ENCODE measurements around the gene SECISBP2.
A peak's percentile ranks its signal among the peaks of the same experiment; 100 is the strongest.

SECISBP2 gene

DNA sequence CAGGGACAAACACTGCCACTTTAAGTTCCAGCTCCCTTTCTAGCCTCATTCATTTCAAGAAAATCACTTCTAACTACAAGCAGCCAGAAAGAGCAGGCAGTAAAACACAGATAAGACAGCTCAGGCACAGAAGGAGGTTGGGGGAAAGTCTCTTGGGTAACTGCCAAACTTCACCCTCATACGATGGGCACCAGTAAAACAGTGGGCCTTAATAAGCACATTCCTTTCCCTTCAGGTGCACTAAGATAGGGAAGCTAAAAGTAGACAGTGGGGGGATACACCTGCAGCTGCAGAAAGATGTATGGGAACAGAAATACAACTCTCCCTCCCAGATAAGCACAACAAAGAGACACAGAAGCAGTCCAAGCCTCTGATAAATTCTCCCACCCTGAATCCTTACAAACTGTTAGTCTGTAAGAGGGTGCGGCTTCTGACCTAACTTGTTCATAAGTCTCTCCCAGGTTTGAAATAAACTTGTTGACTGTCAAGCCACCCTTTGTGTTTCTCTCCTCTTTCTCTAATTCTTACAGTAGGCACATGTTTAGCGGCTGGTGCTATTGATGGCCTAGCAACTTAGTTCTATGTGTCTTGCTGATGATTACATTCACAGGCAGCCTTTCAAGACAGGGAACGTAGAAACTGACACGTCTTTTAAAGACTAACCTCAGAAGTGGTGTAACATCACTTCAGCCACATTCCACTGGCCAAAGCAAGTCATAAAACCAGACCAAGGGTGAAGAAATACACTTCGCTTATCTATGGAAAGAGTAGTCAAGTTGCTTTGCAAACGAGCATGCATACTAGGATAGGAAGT lies 14.1 kb upstream of the SECISBP2 start:
- DNase-seq (ENCODE audit: extremely low read depth, low read depth) = no peak
- TF ChIP-seq, protein P1, sequence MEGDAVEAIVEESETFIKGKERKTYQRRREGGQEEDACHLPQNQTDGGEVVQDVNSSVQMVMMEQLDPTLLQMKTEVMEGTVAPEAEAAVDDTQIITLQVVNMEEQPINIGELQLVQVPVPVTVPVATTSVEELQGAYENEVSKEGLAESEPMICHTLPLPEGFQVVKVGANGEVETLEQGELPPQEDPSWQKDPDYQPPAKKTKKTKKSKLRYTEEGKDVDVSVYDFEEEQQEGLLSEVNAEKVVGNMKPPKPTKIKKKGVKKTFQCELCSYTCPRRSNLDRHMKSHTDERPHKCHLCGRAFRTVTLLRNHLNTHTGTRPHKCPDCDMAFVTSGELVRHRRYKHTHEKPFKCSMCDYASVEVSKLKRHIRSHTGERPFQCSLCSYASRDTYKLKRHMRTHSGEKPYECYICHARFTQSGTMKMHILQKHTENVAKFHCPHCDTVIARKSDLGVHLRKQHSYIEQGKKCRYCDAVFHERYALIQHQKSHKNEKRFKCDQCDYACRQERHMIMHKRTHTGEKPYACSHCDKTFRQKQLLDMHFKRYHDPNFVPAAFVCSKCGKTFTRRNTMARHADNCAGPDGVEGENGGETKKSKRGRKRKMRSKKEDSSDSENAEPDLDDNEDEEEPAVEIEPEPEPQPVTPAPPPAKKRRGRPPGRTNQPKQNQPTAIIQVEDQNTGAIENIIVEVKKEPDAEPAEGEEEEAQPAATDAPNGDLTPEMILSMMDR (IDR thresholded peaks at IDR 0.05; ENCODE audit: low read depth, low read length) = no peak

DNA sequence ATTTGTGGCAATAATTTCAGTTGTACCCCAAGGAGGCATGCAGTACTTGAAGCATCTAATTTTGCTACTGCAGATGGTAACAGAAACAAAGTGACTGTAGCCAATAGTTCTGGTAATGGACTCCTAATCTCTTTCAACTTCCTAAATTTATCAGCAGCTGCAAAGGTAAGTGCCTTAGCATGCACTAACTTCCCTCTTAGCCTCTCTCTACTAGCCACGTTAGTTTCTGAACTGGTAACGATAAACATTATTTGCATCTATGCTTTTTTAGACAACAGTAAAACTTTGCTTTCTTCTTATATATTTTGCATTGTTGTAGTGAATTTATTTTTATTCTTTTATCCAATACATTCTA lies 13.5 kb upstream of the SECISBP2 start:
- no peak for DNase-seq (ENCODE audit: extremely low read depth, low read depth)

DNA sequence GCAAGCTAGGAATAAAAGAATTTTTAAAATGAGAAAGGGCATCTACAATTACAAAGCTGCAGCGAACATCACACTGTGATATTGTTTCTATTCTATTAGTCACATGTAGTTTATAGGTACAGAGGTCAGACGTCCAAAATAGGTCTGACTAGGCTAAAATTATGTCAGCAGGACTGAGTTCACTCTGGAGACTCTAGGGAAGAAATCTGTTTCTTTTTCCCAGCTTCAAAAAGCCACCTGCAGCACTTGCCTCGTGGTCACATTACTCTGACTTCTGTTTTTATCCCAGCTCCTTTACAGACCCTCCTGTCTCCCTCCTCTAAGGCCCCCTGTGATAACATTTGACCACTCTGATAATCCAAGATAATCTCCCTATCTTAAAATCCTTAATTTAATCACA lies 12.4 kb upstream of the SECISBP2 start:
- TF ChIP-seq, protein P1 (IDR thresholded peaks at IDR 0.05; ENCODE audit: low read depth, low read length) = no peak
- no peak for DNase-seq (ENCODE audit: extremely low read depth, low read depth)

More for the DNA sequence above, 13.5 kb upstream of the SECISBP2 start:
- TF ChIP-seq, protein P1 (IDR thresholded peaks at IDR 0.05; ENCODE audit: low read depth, low read length) = no peak

DNA sequence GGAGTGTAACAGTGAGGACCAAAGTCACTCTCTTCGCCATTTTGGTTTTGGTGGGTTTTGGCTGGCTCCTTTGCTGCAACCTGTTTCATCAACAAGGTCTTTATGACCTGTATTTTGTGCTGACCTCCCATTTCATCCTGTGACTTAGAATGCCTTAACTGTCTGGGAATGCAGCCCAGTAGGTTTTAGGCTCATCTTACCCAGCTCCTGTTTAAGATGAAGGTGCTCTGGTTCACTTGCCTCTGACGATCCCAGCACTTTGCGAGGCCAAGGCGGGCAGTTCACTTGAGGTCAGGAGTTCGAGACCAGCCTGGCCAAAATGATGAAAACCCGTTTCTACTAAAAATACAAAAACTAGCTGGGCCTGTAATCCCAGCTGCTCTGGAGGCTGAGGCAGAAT lies 9.1 kb upstream of the SECISBP2 start:
- TF ChIP-seq, protein P1 (IDR thresholded peaks at IDR 0.05; ENCODE audit: low read depth, low read length) = no peak
- DNase-seq (ENCODE audit: extremely low read depth, low read depth) = no peak

DNA sequence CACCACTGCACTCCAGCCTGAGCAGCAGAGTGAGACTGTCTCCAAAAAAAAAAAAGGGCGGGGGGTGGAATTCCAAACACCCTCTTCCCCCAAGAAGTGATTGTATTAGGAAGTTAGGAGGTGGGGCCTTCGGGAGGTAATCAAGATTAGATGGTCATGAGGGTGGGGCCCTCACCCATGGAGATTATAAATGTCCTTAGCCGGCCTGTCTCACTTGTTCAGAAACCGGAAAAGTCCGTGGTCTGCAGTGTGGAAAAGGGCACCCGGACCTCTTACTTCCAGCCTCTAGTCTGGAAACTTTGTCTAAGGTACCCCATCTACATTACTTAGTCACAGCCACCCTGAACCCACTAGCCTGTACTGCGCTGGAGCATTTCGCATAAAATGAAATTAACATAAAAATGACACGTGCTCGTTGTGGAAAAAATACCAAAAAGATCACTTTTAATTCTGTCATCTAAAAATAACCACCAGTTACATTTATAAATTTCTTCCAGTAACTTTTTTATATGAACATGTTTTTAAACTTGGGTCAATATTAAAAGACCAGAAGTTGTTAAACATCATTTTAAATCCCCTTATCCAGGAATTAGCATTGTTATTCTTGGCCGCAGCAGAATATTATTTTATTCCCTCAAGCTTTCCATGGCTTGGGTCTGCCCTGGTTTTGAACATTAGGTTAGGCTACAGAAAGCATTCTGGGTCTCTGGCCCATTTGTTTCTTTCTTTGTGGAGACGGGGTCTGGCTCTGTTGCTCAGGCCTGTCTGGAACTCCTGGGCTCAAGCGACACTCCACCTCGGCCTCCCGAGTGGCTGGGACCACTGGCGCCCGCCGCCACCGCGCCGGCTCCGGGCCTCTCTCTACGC lies 8.5 kb upstream of the SECISBP2 start:
- DNase-seq (ENCODE audit: extremely low read depth, low read depth) = no peak
- TF ChIP-seq, protein P1 (IDR thresholded peaks at IDR 0.05; ENCODE audit: low read depth, low read length) = no peak

DNA sequence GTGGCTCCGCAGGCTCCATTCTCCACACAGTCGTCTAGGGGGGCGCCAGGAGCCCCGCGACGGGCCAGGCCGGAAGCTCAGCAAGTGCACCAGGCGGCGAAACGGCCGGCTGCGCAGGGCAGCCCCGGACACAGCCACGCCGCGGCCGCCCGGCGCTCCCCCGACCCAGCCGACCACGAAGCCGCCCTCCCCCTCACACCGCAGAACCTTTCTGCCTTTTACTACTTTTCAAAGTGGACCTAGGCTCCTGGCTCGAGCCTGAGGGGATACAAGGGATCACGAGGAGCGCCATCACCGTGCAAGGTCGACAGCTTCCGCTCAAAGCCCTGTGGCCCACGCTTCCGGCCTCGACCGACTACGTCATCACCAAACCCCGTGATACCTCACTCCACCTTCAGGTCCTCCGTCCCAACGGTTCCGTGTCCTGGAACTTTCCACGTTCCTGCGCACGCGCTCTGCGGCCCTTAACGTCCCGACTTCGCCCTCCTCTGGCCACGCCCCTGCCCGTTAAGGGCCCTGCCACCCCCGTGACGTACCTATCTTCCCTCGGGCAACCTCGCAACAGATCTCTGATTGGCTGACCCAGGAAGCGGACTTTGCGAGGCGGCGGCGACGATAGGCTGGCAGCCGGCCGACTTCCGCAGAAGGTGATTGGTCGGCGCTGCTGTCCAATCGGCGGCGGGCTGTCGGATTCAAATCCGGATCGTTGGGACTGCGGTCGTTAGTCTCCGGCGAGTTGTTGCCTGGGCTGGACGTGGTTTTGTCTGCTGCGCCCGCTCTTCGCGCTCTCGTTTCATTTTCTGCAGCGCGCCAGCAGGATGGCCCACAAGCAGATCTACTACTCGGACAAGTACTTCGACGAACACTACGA lies 7.6 kb upstream of the SECISBP2 start, which contains the start of gene CKS2:
Gene CKS2 (plus strand): TSS at position 721 of the 871 bp plus-strand sequence. CDS start 98 bp downstream, at position 819.
- DNase-seq (ENCODE audit: extremely low read depth, low read depth) = peak; percentile 100
- TF ChIP-seq, protein P1 (IDR thresholded peaks at IDR 0.05; ENCODE audit: low read depth, low read length) = no peak
